ENCODE data around the gene CAPN12. TPM values are rescaled to one million over a fixed set of nuclear protein-coding genes. Genes with fewer than 3 reads are reported as not detected.

The CAPN12 gene
- total RNA-seq, 2 experiments from 2014 or later, result 1.2 to 2.6 TPM

DNA sequence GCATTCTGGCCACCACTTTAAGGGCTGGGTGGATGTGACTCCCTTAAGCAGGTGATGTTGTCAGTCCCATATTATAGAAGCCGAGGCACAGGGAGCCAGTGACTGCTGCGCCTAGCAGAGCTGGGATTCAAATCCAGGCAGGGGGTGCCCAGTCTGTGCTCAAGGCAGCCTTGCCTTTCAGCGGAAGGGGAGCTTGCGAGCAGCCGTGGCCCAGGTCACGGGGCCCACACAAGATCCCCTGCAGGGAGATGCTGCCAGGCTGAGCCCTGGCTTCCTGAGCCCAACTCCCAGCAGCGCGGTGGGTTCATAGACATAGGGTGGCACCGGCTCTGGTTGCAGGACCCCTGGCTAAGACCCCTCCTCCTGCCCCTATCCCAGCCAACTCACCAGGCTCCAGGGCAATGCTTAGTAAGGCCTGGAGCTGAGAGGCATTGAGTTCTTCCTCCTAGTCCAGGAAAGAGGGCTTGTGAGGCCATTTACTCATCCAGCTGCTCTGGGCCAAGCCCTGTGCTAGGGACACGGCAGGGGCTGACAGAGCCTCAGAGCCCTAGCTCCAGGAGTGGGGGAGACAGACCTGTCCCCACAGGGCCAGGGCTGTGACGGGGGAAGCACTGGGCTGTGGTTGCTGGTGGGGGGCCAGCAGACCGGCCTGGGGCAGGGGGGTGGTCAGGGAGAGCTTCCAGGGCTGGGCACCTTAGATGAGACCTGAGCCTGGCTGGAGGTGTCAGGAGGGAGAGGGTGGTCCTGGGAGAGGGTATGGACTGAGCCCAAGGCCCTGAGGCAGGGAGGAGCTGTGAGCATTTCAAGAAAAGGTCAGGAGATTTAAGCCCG is 9.6 kb downstream of the CAPN12 start:
- ChIA-PET CTCF (ENCODE audit: unreplicated experiment) (interaction anchor here (1.0 kb wide), 1 partner anchor 198 kb away, joined by 3 read pairs; no protein-coding TSS in a partner anchor), POLR2A (interaction anchor here (0.5 to 1.4 kb wide), 3 partner anchors 31 to 166 kb away, joined by 3 to 6 read pairs (median 4); partner anchors contain the start of gene NFKBIB)
- Histone ChIP-seq H3K4me1 (ENCODE audit: insufficient read depth, low read length, poor library complexity, severe bottlenecking) (peaks cover 20% of the 10 kb centered on the region), H2AFZ (ENCODE audit: low read length) (peak overlapping the region; percentile 16; the same call in 1 of the 2 replicates), H3K4me3 (ENCODE audit: low read depth, low read length, poor library complexity, severe bottlenecking) (no peak overlapping the region), H3K9me3 (ENCODE audit: low read length) (no peaks in the 10 kb centered on the region), H3K9me2 (ENCODE audit: insufficient read depth, low read length) (no peaks in the 10 kb centered on the region), H3K79me2 (ENCODE audit: insufficient read depth, low read depth, low read length) (no peaks in the 10 kb centered on the region), H3K36me3 (ENCODE audit: insufficient read depth, low read length) (peaks cover 12% of the 10 kb centered on the region; the same call in 1 of the 2 replicates), H3K4me2 (ENCODE audit: low read length) (peak overlapping the region; percentile 54), H3K27ac (ENCODE audit: low read depth, low read length, poor library complexity, severe bottlenecking) (peak overlapping the region; percentile 42), H4K20me1 (ENCODE audit: insufficient read depth, low read length) (no peaks in the 10 kb centered on the region)
- no TSS peak for BruUV-seq (replicated peaks)
- TF ChIP-seq EZH2phosphoT487 (IDR thresholded peaks at IDR 0.05; ENCODE audit: borderline replicate concordance, low read depth, low read length), result no peak
- TF ChIP-seq, protein P1, sequence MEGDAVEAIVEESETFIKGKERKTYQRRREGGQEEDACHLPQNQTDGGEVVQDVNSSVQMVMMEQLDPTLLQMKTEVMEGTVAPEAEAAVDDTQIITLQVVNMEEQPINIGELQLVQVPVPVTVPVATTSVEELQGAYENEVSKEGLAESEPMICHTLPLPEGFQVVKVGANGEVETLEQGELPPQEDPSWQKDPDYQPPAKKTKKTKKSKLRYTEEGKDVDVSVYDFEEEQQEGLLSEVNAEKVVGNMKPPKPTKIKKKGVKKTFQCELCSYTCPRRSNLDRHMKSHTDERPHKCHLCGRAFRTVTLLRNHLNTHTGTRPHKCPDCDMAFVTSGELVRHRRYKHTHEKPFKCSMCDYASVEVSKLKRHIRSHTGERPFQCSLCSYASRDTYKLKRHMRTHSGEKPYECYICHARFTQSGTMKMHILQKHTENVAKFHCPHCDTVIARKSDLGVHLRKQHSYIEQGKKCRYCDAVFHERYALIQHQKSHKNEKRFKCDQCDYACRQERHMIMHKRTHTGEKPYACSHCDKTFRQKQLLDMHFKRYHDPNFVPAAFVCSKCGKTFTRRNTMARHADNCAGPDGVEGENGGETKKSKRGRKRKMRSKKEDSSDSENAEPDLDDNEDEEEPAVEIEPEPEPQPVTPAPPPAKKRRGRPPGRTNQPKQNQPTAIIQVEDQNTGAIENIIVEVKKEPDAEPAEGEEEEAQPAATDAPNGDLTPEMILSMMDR (conservative IDR thresholded peaks at IDR 0.05; ENCODE audit: low read length), result no peak
- DNase-seq (ENCODE audit: low spot score), result peak; percentile 66
- intact Hi-C loops (cut with micrococcal nuclease; ENCODE audit: unreplicated experiment), result loop anchor here (1.0 kb wide), 1 partner anchor 196 kb away; the partner anchor contains the start of genes MRPS12 and SARS2

DNA sequence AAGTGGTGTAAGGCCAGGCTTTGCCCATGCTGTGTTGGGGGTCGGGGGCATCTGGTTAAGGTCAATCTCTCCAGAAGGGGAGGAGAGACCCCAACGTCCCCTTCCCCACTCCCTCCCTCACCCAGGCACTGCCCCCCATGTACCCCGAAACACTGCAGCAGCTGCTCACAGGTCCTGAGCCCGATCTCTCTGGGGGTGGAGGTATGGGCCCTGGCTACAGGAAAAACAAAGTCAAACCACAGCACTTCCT is 10.2 kb downstream of the CAPN12 start:
- Histone ChIP-seq H3K4me1 (ENCODE audit: insufficient read depth, low read length, poor library complexity, severe bottlenecking) (peaks cover 20% of the 10 kb centered on the region), H4K20me1 (ENCODE audit: insufficient read depth, low read length) (no peaks in the 10 kb centered on the region), H3K4me3 (ENCODE audit: low read depth, low read length, poor library complexity, severe bottlenecking) (no peak overlapping the region), H3K36me3 (ENCODE audit: insufficient read depth, low read length) (peaks cover 12% of the 10 kb centered on the region; the same call in 1 of the 2 replicates), H2AFZ (ENCODE audit: low read length) (peak overlapping the region; percentile 16; the same call in 1 of the 2 replicates), H3K4me2 (ENCODE audit: low read length) (peak overlapping the region; percentile 54), H3K27ac (ENCODE audit: low read depth, low read length, poor library complexity, severe bottlenecking) (peak overlapping the region; percentile 42), H3K9me2 (ENCODE audit: insufficient read depth, low read length) (no peaks in the 10 kb centered on the region), H3K79me2 (ENCODE audit: insufficient read depth, low read depth, low read length) (no peaks in the 10 kb centered on the region), H3K9me3 (ENCODE audit: low read length) (no peaks in the 10 kb centered on the region)
- ChIA-PET CTCF (ENCODE audit: unreplicated experiment) (no interaction called here), POLR2A (interaction anchor here (1.4 kb wide), 1 partner anchor 166 kb away, joined by 6 read pairs; the partner anchor contains the start of gene NFKBIB)
- no TSS peak for BruUV-seq (replicated peaks)
- intact Hi-C loops (cut with micrococcal nuclease; ENCODE audit: unreplicated experiment), result loop anchor here (1.0 kb wide), 1 partner anchor 196 kb away; the partner anchor contains the start of genes MRPS12 and SARS2
- no peak for DNase-seq (ENCODE audit: low spot score)
- TF ChIP-seq EZH2phosphoT487 (IDR thresholded peaks at IDR 0.05; ENCODE audit: borderline replicate concordance, low read depth, low read length), result no peak
- TF ChIP-seq, protein P1 (conservative IDR thresholded peaks at IDR 0.05; ENCODE audit: low read length), result no peak
